ENCODE results near the gene RMP24.

The RMP24 gene

DNA sequence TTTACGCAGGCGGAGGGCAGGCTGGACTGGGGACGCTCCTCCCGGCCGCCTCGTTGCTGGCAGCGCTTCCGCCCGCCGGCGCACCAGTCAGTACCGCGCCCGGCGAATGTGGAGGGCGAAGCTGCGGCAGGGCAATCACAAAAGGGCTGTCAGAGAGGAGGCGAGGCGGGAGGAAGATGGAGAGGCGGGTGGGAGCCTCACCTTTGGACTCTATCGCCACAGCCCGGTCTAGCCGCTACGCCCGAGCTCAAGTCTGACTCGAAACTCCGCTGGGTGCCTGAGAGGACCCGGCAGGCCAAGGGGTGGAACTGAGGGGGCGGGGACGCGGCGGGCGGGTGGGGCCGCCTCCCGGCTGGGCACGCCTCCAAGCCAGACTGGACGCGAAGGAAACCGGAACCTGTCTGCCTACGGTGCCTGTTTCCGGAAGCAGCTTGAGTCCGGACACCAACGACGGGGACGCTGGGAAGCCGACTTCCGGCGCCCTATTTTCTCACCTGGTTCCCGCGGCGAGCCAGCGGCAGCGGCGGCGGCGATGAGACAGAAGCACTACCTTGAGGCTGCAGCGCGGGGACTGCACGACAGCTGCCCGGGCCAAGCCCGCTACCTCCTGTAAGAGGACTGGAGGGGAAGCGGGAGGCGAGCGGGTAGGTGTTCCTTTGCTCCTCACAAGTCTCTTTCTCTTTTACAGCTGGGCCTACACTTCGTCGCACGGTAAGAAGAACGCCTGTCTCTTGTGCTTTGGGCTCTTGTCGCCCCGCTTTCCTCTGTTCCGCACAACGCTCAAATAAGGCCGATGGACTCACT is at the start of gene RMP24:
RMP24 (plus strand) TSS at position 483 of the 804 bp plus-strand sequence.
- Mint-ChIP-seq H3K27me3 (ENCODE audit: unreplicated experiment) (peaks cover 8% of the 10 kb centered on the region), H3K36me3 (ENCODE audit: unreplicated experiment) (peaks cover 17% of the 10 kb centered on the region), H3K4me1 (ENCODE audit: unreplicated experiment) (peaks cover 25% of the 10 kb centered on the region), H3K27ac (ENCODE audit: unreplicated experiment) (peak within 1 kb of the TSS; percentile 94), H3K4me3 (ENCODE audit: unreplicated experiment) (peak within 1 kb of the TSS; percentile 98), H3K9me3 (ENCODE audit: unreplicated experiment) (no peaks in the 10 kb centered on the region)
- TF ChIP-seq, protein P1, sequence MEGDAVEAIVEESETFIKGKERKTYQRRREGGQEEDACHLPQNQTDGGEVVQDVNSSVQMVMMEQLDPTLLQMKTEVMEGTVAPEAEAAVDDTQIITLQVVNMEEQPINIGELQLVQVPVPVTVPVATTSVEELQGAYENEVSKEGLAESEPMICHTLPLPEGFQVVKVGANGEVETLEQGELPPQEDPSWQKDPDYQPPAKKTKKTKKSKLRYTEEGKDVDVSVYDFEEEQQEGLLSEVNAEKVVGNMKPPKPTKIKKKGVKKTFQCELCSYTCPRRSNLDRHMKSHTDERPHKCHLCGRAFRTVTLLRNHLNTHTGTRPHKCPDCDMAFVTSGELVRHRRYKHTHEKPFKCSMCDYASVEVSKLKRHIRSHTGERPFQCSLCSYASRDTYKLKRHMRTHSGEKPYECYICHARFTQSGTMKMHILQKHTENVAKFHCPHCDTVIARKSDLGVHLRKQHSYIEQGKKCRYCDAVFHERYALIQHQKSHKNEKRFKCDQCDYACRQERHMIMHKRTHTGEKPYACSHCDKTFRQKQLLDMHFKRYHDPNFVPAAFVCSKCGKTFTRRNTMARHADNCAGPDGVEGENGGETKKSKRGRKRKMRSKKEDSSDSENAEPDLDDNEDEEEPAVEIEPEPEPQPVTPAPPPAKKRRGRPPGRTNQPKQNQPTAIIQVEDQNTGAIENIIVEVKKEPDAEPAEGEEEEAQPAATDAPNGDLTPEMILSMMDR (IDR thresholded peaks at IDR 0.05) = no peak
- peak; percentile 96 for DNase-seq (ENCODE audit: extremely low spot score, unreplicated experiment)

DNA sequence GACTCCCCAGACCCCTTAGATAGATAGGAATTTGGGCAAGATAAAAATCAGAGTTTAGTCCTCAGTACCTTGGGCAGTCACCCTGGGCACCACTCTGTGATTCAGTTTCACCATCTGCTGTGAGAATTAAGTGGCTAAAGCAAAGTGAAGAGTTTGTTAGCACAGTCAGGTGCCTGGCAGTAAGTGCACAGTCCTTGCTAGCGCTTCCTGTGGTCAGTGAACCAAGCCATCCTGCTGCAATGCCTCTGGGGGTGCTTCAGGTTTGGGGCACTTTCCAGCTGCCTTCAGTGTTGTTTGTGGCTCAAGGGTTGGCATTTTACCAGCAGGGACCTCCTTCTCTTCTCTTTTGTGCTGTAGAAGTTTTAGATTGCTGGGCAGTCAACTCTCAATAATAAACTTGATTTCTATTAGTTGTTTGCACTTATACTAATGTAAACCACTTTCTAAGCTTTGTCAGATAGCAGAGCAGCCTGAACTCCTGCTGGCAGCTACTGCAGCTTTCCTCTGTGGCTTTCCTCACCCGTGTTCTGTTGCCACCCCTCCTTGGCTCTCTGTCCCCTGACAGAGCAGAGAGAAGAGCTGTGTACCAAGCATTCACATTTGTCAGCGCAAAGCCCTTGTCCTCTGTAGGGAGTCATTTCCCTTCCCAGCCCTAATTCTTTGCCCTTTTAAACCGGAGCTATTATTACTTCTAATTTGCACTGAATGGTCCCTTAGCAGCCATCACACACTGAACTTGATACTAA is 48.4 kb upstream of the RMP24 start:
- H3K27ac Mint-ChIP-seq (ENCODE audit: unreplicated experiment) = no peak overlapping the region
- no peaks in the 10 kb centered on the region for H3K9me3 Mint-ChIP-seq (ENCODE audit: unreplicated experiment)
- H3K4me1 Mint-ChIP-seq (ENCODE audit: unreplicated experiment) = no peaks in the 10 kb centered on the region
- TF ChIP-seq, protein P1 (IDR thresholded peaks at IDR 0.05) = no peak
- no peaks in the 10 kb centered on the region for H3K36me3 Mint-ChIP-seq (ENCODE audit: unreplicated experiment)
- H3K27me3 Mint-ChIP-seq (ENCODE audit: unreplicated experiment) = peaks cover 53% of the 10 kb centered on the region
- DNase-seq (ENCODE audit: extremely low spot score, unreplicated experiment) = peak; percentile 42
- H3K4me3 Mint-ChIP-seq (ENCODE audit: unreplicated experiment) = no peak overlapping the region

DNA sequence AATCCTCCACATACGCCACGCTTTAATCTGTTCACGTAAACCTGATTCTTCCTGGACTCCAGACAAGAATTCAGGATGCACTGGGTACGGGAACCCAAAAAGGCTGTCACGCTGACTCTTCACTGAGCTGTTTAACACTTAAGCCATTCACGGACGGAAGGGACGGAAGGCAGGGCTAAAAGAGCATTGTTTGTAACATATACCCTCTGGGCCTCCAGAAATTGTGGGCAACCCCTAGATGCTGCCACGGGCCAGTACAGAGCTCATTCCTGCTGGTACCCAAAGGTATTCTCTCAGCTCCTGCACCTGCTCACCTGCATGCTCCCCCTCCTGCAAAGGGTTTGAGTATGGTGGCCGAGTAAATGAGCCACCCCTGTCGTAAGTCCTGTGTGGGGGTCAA is 45.6 kb upstream of the RMP24 start:
- DNase-seq (ENCODE audit: extremely low spot score, unreplicated experiment) = peak; percentile 65
- Mint-ChIP-seq H3K27ac (ENCODE audit: unreplicated experiment) (no peak overlapping the region), H3K4me3 (ENCODE audit: unreplicated experiment) (no peak overlapping the region), H3K4me1 (ENCODE audit: unreplicated experiment) (no peaks in the 10 kb centered on the region), H3K36me3 (ENCODE audit: unreplicated experiment) (no peaks in the 10 kb centered on the region), H3K9me3 (ENCODE audit: unreplicated experiment) (no peaks in the 10 kb centered on the region), H3K27me3 (ENCODE audit: unreplicated experiment) (peaks cover 55% of the 10 kb centered on the region)
- TF ChIP-seq, protein P1 (IDR thresholded peaks at IDR 0.05) = no peak

DNA sequence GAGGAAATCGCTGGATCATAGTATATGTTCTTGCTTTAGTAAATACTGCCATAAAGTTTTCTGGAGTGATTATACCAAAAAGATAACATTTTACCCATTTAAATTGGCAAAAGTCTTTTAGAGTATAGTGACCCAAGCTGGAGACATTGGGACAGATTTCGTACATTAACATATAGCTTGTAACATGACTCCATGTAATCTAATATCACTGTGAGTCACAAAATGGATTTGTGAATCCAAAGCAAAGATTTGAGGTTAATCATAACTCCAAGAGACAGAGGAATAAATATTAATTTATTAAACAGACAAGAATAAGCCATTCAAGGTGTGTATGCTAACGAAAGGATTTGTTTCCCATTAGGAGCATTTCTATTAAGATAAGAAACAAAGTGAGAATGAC is 45.0 kb upstream of the RMP24 start:
- TF ChIP-seq, protein P1 (IDR thresholded peaks at IDR 0.05) = no peak
- no peak overlapping the region for H3K27ac Mint-ChIP-seq (ENCODE audit: unreplicated experiment)
- H3K27me3 Mint-ChIP-seq (ENCODE audit: unreplicated experiment) = peaks cover 55% of the 10 kb centered on the region
- no peak for DNase-seq (ENCODE audit: extremely low spot score, unreplicated experiment)
- H3K4me1 Mint-ChIP-seq (ENCODE audit: unreplicated experiment) = no peaks in the 10 kb centered on the region
- no peak overlapping the region for H3K4me3 Mint-ChIP-seq (ENCODE audit: unreplicated experiment)
- no peaks in the 10 kb centered on the region for H3K36me3 Mint-ChIP-seq (ENCODE audit: unreplicated experiment)
- H3K9me3 Mint-ChIP-seq (ENCODE audit: unreplicated experiment) = no peaks in the 10 kb centered on the region

DNA sequence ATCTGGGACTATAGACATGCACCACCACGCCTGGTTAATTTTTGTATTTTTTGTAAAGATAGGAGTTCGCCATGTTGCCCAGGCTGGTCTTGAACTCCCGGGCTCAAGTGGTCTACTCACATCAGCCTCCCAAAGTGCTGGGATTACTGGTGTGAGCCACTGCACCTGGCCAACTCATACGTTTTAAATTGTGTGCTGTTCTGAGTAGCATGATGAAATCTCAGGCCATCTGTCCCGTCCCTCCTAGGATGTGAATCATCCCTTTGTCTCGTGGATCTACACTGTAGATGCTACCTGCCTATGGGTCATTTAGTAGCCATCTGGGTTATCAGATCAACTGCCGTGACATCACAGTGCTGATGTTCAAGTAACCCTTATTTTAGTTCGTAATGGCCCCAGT is 38.5 kb upstream of the RMP24 start:
- no peak overlapping the region for H3K27ac Mint-ChIP-seq (ENCODE audit: unreplicated experiment)
- TF ChIP-seq, protein P1 (IDR thresholded peaks at IDR 0.05) = no peak
- H3K36me3 Mint-ChIP-seq (ENCODE audit: unreplicated experiment) = no peaks in the 10 kb centered on the region
- H3K4me1 Mint-ChIP-seq (ENCODE audit: unreplicated experiment) = no peaks in the 10 kb centered on the region
- no peaks in the 10 kb centered on the region for H3K9me3 Mint-ChIP-seq (ENCODE audit: unreplicated experiment)
- H3K4me3 Mint-ChIP-seq (ENCODE audit: unreplicated experiment) = no peak overlapping the region
- no peak for DNase-seq (ENCODE audit: extremely low spot score, unreplicated experiment)
- peaks cover 45% of the 10 kb centered on the region for H3K27me3 Mint-ChIP-seq (ENCODE audit: unreplicated experiment)
